GM21367 (cell line): ENCODE results near the gene NTMT1.
"Not testable (repeated sequence)": the region's sequence is repeated elsewhere in the genome, so short reads cannot be mapped to it uniquely, and the experiment has no call there.

ENCODE experiments used
- ATAC-seq: cut with Tn5 transposase; IDR thresholded peaks from one replicate; pipeline ENCODE4 v1.9.1; 2021; ENCODE audit not compliant: unreplicated experiment

The NTMT1 gene

GRCh38 chr9:129635099-129636065 lies 9.4 kb downstream of the NTMT1 start:
- no peak for ATAC-seq

DNA sequence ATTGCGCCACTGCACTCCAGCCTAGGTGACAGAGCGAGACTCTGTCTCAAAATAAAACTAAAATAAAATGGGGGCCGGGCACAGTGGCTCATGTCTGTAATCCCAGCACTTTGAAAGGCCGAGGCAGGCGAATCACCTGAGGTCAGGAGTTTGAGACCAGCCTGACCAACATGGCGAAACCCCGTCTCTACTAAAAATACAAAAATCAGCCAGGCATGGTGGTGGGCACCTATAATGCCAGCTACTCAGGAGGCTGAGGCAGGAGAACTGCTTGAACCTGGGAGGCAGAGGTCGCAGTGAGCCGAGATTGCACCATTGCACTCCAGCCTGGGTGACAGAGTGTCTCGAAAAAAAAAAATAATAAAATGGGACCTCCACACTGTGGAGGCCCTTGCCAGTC lies 10.4 kb downstream of the NTMT1 start:
- not testable (repeated sequence) for ATAC-seq

DNA sequence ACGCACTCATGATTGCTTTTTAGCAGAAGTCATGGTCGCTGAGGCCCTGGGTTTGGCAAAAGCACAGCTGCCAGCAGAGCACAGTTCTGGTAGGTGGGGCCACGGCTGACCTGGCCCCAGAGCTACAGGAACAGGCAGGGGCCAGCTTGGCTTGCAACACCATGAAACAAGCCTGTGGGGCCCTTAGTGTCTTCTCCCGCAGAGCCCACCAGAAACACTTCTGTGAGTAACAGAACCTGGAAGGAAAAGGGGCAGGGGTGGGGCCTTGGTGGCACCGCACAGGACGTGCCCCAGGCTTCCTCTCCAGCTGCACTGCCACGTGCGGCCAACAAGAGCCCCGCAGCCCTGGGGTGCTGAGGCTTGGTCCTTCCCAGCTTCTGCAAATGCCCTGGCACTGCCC lies 11.1 kb downstream of the NTMT1 start:
- ATAC-seq, result no peak

DNA sequence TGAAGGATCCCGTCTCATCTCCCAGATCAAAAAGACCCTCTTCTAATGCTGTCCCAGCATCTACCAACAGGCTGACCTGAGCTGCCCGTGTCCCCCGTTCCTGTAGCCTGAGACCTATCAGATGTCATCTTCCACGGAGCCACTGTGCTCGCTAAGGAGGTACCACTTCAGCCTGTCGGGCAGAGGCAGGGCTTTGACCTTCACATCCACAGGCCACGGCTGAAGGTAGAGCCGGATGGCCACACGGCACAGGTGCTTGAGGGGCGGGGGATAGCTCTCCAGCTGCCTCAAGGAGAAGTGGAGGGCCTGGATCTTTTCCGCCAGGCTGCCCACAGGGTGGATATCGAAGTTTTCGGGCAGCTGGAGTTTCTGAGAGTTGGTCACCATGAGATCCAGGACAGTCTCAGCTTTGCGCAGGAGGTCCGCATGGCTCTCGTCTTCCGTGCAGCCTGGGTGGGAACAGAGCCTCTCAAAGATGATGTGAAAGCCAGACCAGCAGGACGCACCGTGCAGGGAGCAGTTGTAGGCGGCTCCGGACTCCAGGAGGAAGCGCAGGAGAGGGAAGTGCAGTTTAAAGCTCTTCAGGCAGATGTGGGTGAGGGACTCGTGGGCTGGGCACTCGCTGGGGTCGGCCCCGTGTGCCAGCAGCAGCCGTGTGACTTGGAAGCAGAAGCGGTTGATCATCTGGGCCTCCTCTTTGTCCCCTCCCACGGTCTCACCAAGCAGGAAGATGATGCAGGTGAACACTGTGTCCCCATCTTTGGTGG lies 11.9 kb downstream of the NTMT1 start:
- ATAC-seq, result no peak

GRCh38 chr9:129639034-129639630 lies 13.2 kb downstream of the NTMT1 start:
- ATAC-seq, result no peak

- no peak for ATAC-seq
Observed at GRCh38 chr9:129639756-129640085, 13.8 kb downstream of the NTMT1 start.

- no peak for ATAC-seq
Observed at GRCh38 chr9:129640086-129640870, 14.3 kb downstream of the NTMT1 start.

GRCh38 chr9:129640871-129641749 lies 15.1 kb downstream of the NTMT1 start:
- peak; percentile 6 for ATAC-seq

GRCh38 chr9:129641750-129642585 lies 16.0 kb downstream of the NTMT1 start, which contains the start of gene ASB6:
ASB6 (minus strand) TSS chr9:129642151; CDS start chr9:129641999, 152 bp downstream.
- ATAC-seq, result peak; percentile 93

DNA sequence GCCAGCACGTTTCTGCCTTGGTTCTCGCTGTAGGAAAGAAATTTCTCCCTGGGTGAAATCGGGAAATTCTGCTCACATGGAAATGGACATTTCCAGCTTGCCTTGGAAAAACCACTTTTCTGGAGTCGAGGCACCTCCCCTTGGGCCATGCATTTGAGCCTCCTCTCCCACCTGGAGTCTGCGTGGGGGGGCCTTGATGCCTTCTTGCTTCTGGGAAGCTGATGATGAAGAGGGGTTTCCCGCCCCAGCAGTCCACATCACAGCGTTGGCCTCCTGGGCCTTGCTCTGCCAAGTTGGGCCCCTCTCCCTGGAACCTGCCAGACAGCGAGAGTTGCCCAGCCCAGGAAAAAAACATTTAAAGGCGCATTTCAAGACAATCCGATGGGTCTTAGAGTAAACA lies 17.7 kb downstream of the NTMT1 start:
- ATAC-seq, result no peak

DNA sequence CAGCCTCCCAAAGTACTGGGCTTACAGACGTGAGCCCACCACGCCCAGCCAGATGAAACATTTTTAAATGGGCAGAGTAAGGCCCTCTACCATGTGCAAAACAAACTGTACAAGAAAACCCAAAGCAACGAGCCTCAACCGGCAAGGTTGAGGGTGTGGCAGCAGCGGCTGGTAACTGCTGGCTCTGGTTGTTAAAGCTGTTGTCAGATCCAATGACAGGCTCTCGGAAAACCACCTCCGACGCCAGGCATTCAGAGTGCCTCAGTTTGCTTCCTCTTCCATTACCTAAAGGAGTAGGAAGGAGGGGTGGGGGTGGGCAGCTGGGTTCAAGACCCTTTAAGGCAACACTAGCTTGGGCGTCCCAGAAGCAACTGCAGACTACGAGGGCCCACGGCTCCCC lies 18.4 kb downstream of the NTMT1 start:
- ATAC-seq, result no peak

DNA sequence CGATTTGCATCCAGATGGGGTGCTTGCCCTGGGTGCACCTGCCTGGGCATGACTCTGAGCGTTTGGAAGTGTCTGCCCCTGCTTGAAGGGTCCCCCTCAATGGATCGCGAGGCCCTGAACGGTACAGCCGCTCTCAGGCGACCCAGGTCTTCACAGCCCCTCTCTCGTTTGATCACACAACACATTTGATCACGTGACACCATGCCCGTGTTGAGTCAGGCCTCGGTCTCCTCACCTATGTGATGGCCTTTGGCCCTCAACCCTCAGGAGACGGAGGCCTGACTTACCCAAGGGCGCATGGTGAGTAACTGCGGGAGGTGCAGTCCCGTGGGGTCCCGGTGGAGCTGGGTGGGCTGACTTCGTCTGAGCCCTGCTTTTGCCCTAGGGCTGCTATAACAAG lies 18.9 kb downstream of the NTMT1 start:
- ATAC-seq, result no peak

DNA sequence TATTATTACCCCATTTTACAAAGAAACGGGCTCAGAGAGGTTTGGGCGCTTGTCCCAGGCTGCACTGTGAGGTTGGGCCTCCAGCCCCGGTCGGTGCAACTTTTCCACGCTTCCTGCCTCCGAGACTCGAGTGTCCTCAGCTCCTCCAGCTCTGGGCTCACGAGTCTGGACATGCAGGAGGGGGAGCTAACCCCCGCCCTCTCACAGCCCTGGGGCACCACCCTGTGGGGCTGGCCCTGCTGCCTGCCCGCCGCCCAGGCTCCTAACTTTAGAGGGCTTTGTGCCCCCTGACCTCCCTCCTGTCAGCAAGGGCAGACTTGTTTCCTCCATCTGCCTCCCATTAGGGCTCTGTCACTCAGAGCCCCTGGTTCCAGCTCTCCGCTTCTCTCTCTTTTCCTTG lies 20.3 kb downstream of the NTMT1 start:
- ATAC-seq, result no peak

GRCh38 chr9:129646654-129647053 lies 20.7 kb downstream of the NTMT1 start:
- ATAC-seq, result no peak

DNA sequence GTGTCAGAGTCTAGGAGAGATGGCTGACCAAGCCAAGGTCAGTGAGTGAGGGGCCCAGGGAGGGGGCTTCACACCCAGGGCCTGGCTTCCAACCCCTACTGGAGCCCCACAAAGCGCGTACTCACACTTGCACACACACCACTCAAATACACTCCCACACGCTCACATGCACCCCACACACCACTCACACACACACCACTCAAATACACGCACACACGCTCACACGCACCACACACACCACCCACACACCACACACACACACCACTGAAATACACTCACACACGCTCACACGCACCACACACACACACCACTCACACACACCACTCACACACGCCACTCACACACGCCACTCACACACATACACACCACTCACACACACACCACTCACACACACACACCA lies 21.7 kb downstream of the NTMT1 start:
- ATAC-seq, result no peak

GRCh38 chr9:129648092-129648763 lies 22.3 kb downstream of the NTMT1 start:
- no peak for ATAC-seq

DNA sequence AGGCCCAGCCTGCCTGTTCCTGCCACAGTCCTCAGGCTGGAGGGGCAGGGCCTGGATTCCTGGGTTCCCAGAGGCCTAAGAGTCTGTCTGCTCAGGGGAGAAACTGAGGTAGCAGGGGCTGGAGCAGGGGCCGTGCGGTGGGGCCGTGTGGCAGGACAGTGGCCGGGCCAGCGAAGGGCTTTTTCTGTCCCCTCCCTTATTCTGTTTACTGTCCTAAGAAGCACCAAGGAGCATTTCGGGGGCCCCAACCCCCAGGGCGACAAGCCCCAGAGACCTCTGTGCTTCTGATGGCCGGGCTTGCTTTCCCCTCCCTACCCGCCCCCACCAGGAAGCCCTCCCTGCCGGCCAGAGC lies 22.8 kb downstream of the NTMT1 start:
- ATAC-seq, result no peak
